ENCODE data around the gene USP17L12. TPM values are rescaled to one million over a fixed set of nuclear protein-coding genes. Genes with fewer than 3 reads are reported as not detected.
"Not testable (repeated sequence)": the region's sequence is repeated elsewhere in the genome, so short reads cannot be mapped to it uniquely, and the experiment has no call there.

The USP17L12 gene
- total and polyA plus RNA-seq, 12 donors = not detected

DNA sequence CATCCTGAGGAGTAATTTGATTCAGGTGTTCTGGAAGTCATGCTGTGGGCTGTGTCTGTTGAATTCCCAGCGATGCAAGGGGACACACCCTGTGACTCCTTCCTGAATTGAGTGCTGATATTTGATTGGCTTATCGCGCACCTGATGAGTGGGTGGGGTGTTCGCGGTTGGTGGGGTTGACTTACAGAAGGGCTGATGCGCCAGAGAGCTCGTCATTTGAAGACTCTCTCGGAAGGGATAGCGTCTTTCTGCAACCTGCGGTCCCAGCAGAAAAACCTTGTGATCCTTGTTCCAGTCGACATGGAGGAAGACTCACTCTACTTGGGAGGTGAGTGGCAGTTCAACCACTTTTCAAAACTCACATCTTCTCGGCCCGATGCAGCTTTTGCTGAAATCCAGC is 33.1 kb downstream of the USP17L12 start, which contains the start of gene USP17L19:
USP17L19 (plus strand) TSS at position 301 of the 400 bp plus-strand sequence; CDS start at position 301, 0 bp downstream.
- H3K9me3 ChIP-seq (replicated peaks in 1 of 3); H3K27me3 ChIP-seq; H3K4me3 ChIP-seq; DNase-seq; H3K36me3 ChIP-seq (replicated peaks in 1 of 2); intact Hi-C loops (cut with DNase I); H3K4me1 ChIP-seq (replicated peaks in 1 of 2); H3K27ac ChIP-seq: not testable (repeated sequence)
- WGBS, 4 donors = no CpG with 5 or more reads among the region's 13 CpGs

DNA sequence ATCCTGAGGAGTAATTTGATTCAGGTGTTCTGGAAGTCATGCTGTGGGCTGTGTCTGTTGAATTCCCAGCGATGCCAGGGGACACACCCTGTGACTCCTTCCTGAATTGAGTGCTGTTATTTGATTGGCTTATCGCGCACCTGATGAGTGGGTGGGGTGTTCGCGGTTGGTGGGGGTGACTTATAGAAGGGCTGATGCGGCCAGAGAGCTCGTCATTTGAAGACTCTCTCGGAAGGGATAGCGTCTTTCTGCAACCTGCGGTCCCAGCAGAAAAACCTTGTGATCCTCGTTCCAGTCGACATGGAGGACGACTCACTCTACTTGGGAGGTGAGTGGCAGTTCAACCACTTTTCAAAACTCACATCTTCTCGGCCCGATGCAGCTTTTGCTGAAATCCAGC is 37.9 kb downstream of the USP17L12 start, which contains the start of gene USP17L20:
USP17L20 (plus strand) TSS at position 301 of the 400 bp plus-strand sequence; CDS start at position 301, 0 bp downstream.
- H3K9me3 ChIP-seq (replicated peaks in 1 of 3); H3K4me1 ChIP-seq (replicated peaks in 1 of 2); H3K36me3 ChIP-seq (replicated peaks in 1 of 2); intact Hi-C loops (cut with DNase I); DNase-seq; H3K27ac ChIP-seq; H3K4me3 ChIP-seq; H3K27me3 ChIP-seq: not testable (repeated sequence)
- no CpG with 5 or more reads among the region's 15 CpGs for WGBS, 4 donors

DNA sequence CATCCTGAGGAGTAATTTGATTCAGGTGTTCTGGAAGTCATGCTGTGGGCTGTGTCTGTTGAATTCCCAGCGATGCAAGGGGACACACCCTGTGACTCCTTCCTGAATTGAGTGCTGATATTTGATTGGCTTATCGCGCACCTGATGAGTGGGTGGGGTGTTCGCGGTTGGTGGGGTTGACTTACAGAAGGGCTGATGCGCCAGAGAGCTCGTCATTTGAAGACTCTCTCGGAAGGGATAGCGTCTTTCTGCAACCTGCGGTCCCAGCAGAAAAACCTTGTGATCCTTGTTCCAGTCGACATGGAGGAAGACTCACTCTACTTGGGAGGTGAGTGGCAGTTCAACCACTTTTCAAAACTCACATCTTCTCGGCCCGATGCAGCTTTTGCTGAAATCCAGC is 42.6 kb downstream of the USP17L12 start, which contains the start of gene USP17L21:
USP17L21 (plus strand) TSS at position 301 of the 400 bp plus-strand sequence; CDS start at position 301, 0 bp downstream.
- H3K36me3 ChIP-seq (replicated peaks in 1 of 2); intact Hi-C loops (cut with DNase I); H3K27me3 ChIP-seq; H3K4me3 ChIP-seq; H3K9me3 ChIP-seq (replicated peaks in 1 of 3); DNase-seq; H3K4me1 ChIP-seq (replicated peaks in 1 of 2); H3K27ac ChIP-seq: not testable (repeated sequence)
- no CpG with 5 or more reads among the region's 13 CpGs for WGBS, 4 donors

DNA sequence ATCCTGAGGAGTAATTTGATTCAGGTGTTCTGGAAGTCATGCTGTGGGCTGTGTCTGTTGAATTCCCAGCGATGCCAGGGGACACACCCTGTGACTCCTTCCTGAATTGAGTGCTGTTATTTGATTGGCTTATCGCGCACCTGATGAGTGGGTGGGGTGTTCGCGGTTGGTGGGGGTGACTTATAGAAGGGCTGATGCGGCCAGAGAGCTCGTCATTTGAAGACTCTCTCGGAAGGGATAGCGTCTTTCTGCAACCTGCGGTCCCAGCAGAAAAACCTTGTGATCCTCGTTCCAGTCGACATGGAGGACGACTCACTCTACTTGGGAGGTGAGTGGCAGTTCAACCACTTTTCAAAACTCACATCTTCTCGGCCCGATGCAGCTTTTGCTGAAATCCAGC is 47.4 kb downstream of the USP17L12 start, which contains the start of gene USP17L22:
USP17L22 (plus strand) TSS at position 301 of the 400 bp plus-strand sequence; CDS start at position 301, 0 bp downstream.
- H3K27me3 ChIP-seq; intact Hi-C loops (cut with DNase I); H3K36me3 ChIP-seq (replicated peaks in 1 of 2); H3K9me3 ChIP-seq (replicated peaks in 1 of 3); H3K4me1 ChIP-seq (replicated peaks in 1 of 2); DNase-seq; H3K27ac ChIP-seq; H3K4me3 ChIP-seq: not testable (repeated sequence)
- no CpG with 5 or more reads among the region's 15 CpGs for WGBS, 4 donors

Other genes with a start within 250 kb of the USP17L12 start
- gene FAM90A26, start 49.7 kb upstream of the USP17L12 start, total RNA-seq = not detected
- not detected for gene FAM90A26, start 49.7 kb upstream of the USP17L12 start, polyA plus RNA-seq
- not detected for gene USP17L10, start 9.5 kb upstream of the USP17L12 start, total RNA-seq
- gene USP17L10, start 9.5 kb upstream of the USP17L12 start, polyA plus RNA-seq = not detected
- not detected for gene USP17L11, start 4.7 kb upstream of the USP17L12 start, total RNA-seq
- not detected for gene USP17L11, start 4.7 kb upstream of the USP17L12 start, polyA plus RNA-seq
- gene USP17L13, start 4.7 kb downstream of the USP17L12 start, total RNA-seq = not detected
- gene USP17L13, start 4.7 kb downstream of the USP17L12 start, polyA plus RNA-seq = not detected
- gene USP17L15, start 14.2 kb downstream of the USP17L12 start, total RNA-seq = not detected
- gene USP17L15, start 14.2 kb downstream of the USP17L12 start, polyA plus RNA-seq = not detected
- not detected for gene USP17L17, start 23.7 kb downstream of the USP17L12 start, total RNA-seq
- gene USP17L17, start 23.7 kb downstream of the USP17L12 start, polyA plus RNA-seq = not detected
- gene USP17L18, start 28.5 kb downstream of the USP17L12 start, total RNA-seq = not detected
- gene USP17L18, start 28.5 kb downstream of the USP17L12 start, polyA plus RNA-seq = not detected
- not detected for gene USP17L19, start 33.2 kb downstream of the USP17L12 start, total RNA-seq
- not detected for gene USP17L19, start 33.2 kb downstream of the USP17L12 start, polyA plus RNA-seq
- not detected for gene USP17L20, start 38.0 kb downstream of the USP17L12 start, total RNA-seq
- gene USP17L20, start 38.0 kb downstream of the USP17L12 start, polyA plus RNA-seq = not detected
- not detected for gene USP17L21, start 42.7 kb downstream of the USP17L12 start, total RNA-seq
- gene USP17L21, start 42.7 kb downstream of the USP17L12 start, polyA plus RNA-seq = not detected
- 1 to 10 TPM in 1 of 9 donors, not detected in 8; 4.4 TPM for gene USP17L22, start 47.5 kb downstream of the USP17L12 start, total RNA-seq
- not detected for gene USP17L22, start 47.5 kb downstream of the USP17L12 start, polyA plus RNA-seq
- not detected for gene USP17L24, start 105.0 kb downstream of the USP17L12 start, total RNA-seq
- not detected for gene USP17L24, start 105.0 kb downstream of the USP17L12 start, polyA plus RNA-seq
- not detected for gene USP17L25, start 109.8 kb downstream of the USP17L12 start, total RNA-seq
- gene USP17L25, start 109.8 kb downstream of the USP17L12 start, polyA plus RNA-seq = not detected
- gene USP17L26, start 114.5 kb downstream of the USP17L12 start, total RNA-seq = not detected
- not detected for gene USP17L26, start 114.5 kb downstream of the USP17L12 start, polyA plus RNA-seq
- not detected for gene USP17L5, start 119.3 kb downstream of the USP17L12 start, total RNA-seq
- not detected for gene USP17L5, start 119.3 kb downstream of the USP17L12 start, polyA plus RNA-seq
- not detected for gene USP17L27, start 124.0 kb downstream of the USP17L12 start, total RNA-seq
- not detected for gene USP17L27, start 124.0 kb downstream of the USP17L12 start, polyA plus RNA-seq
- gene USP17L28, start 128.7 kb downstream of the USP17L12 start, total RNA-seq = not detected
- gene USP17L28, start 128.7 kb downstream of the USP17L12 start, polyA plus RNA-seq = not detected
- not detected for gene USP17L29, start 133.5 kb downstream of the USP17L12 start, total RNA-seq
- not detected for gene USP17L29, start 133.5 kb downstream of the USP17L12 start, polyA plus RNA-seq
- not detected for gene USP17L30, start 143.0 kb downstream of the USP17L12 start, total RNA-seq
- not detected for gene USP17L30, start 143.0 kb downstream of the USP17L12 start, polyA plus RNA-seq
- not detected for gene DEFB131A, start 224.3 kb downstream of the USP17L12 start, total RNA-seq
- gene DEFB131A, start 224.3 kb downstream of the USP17L12 start, polyA plus RNA-seq = not detected

Measured in adrenal gland (tissue), 12 donors.